ENCODE measurements around the gene PIP5K1B. TPM values are rescaled to one million over a fixed set of nuclear protein-coding genes. Genes with fewer than 3 reads are reported as not detected.

PIP5K1B gene
- total and polyA plus RNA-seq, 10 of the 15 experiments (the other 5 are each of a cell fraction or from before 2014, with no cell fraction given) = 6.8 to 16.3 (median 10.6) TPM

DNA sequence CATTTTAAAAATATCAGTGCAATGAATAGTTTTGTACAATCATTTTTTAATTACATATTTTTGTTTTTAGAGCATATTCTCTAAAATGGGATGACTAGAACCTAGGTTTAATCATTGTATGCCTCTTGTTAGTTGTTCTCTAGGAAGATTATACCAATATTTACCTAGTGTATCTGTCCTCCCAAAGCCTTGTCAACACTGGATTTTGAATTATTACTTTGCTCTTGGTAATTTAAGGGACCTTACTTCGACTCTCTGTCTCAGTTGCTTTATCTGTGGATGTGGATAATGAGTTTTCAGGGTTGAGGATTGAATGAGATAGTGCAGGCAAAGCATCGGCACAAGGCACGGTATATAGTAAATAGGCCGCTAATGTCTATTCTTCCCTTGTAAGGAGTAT, 10.9 kb upstream of the PIP5K1B start:
- H3K27ac ChIP-seq (ENCODE audit: control insufficient read depth, insufficient read depth) = no peak overlapping the region
- ChIA-PET RAD21 (ENCODE audit: unreplicated experiment) (no interaction called here), SMC1A (ENCODE audit: uncharacterized antibody, unreplicated experiment) (no interaction called here), POLR2A (interaction anchor here (0.6 kb wide), 1 partner anchor 14 kb away, joined by 3 read pairs; no protein-coding TSS in a partner anchor), CTCF (no interaction called here)
- TF ChIP-seq, protein P1, sequence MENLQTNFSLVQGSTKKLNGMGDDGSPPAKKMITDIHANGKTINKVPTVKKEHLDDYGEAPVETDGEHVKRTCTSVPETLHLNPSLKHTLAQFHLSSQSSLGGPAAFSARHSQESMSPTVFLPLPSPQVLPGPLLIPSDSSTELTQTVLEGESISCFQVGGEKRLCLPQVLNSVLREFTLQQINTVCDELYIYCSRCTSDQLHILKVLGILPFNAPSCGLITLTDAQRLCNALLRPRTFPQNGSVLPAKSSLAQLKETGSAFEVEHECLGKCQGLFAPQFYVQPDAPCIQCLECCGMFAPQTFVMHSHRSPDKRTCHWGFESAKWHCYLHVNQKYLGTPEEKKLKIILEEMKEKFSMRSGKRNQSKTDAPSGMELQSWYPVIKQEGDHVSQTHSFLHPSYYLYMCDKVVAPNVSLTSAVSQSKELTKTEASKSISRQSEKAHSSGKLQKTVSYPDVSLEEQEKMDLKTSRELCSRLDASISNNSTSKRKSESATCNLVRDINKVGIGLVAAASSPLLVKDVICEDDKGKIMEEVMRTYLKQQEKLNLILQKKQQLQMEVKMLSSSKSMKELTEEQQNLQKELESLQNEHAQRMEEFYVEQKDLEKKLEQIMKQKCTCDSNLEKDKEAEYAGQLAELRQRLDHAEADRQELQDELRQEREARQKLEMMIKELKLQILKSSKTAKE (IDR thresholded peaks at IDR 0.05; ENCODE audit: low read depth, poor library complexity, severe bottlenecking) = no peak
- no peaks in the 10 kb centered on the region for H4K20me1 ChIP-seq (ENCODE audit: control insufficient read depth, insufficient read depth)
- in situ Hi-C loops (cut with MboI) (no loop called here), intact Hi-C loops (cut with micrococcal nuclease; ENCODE audit: unreplicated experiment) (no loop called here)
- no peaks in the 10 kb centered on the region for H3K27me3 ChIP-seq (replicated peaks in 1 of 2; ENCODE audit: control insufficient read depth in 2 of 2, insufficient read depth in 2 of 2, low read length in 1 of 2)
- no peak overlapping the region for H2AFZ ChIP-seq (ENCODE audit: control insufficient read depth, low read depth, low read length)
- no peaks in the 10 kb centered on the region for H3K36me3 ChIP-seq (ENCODE audit: control insufficient read depth in 2 of 2, insufficient read depth in 2 of 2, low read length in 1 of 2)
- FAIRE-seq = no peak
- no peak for DNase-seq (ENCODE audit: low read depth, low spot score)
- no peak for ATAC-seq
- BruUV-seq (replicated peaks) = no TSS peak
- H3K4me3 ChIP-seq = no peak overlapping the region
- H3K79me2 ChIP-seq (ENCODE audit: control insufficient read depth, insufficient read depth, low read length) = no peaks in the 10 kb centered on the region
- H3K4me2 ChIP-seq (ENCODE audit: control insufficient read depth, insufficient read depth) = no peak overlapping the region
- H3K9ac ChIP-seq (ENCODE audit: control insufficient read depth, insufficient read depth, low read length) = no peak overlapping the region
- H3K4me1 ChIP-seq (ENCODE audit: control insufficient read depth, insufficient read depth, low read length) = no peaks in the 10 kb centered on the region
- no peaks in the 10 kb centered on the region for H3K9me3 ChIP-seq (replicated peaks; ENCODE audit: control insufficient read depth, insufficient read depth, low read length)
- WGBS (ENCODE audit: insufficient coverage, insufficient replicate concordance, low lambda C conversion rate, missing lambda C conversion rate) = 72% methylated on average over 4 of the region's 4 CpGs

DNA sequence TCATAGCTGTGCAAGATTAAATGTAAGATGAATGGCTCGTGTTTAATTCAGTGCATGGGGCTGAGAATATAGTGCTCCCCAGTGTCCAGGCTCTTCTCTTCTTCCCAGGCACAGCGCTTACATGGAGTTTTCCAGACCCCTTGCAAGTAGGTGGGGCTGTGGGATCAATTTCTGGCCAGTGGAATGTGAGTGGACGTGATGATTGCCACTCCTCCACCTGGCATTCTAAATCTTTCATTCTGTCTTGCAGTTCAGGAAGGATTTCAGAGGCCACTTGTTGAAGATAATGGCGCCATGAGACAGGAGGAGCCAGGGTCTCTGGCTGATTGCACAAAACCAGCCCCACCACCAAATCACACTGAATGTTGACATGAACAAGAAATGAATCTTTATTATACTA, 7.2 kb upstream of the PIP5K1B start:
- RAD21 ChIA-PET (ENCODE audit: unreplicated experiment) = no interaction called here

More for the DNA sequence above, 7.2 kb upstream of the PIP5K1B start:
- FAIRE-seq (no peak), ATAC-seq (no peak), DNase-seq (ENCODE audit: low read depth, low spot score) (no peak)
- whole genome bisulfite sequencing (ENCODE audit: insufficient coverage, insufficient replicate concordance, low lambda C conversion rate, missing lambda C conversion rate) = 29% methylated on average over 4 of the region's 4 CpGs
- no peaks in the 10 kb centered on the region for H4K20me1 ChIP-seq (ENCODE audit: control insufficient read depth, insufficient read depth)
- no peak overlapping the region for H3K27ac ChIP-seq (ENCODE audit: control insufficient read depth, insufficient read depth)
- H3K36me3 ChIP-seq (ENCODE audit: control insufficient read depth in 2 of 2, insufficient read depth in 2 of 2, low read length in 1 of 2) = no peaks in the 10 kb centered on the region
- no peak overlapping the region for H2AFZ ChIP-seq (ENCODE audit: control insufficient read depth, low read depth, low read length)
- H3K9me3 ChIP-seq (replicated peaks; ENCODE audit: control insufficient read depth, insufficient read depth, low read length) = no peaks in the 10 kb centered on the region
- intact Hi-C loops (cut with micrococcal nuclease; ENCODE audit: unreplicated experiment) = no loop called here
- no peak overlapping the region for H3K4me3 ChIP-seq
- ChIA-PET POLR2A (no interaction called here), CTCF (interaction anchor here (2.0 kb wide), 1 partner anchor 12 kb away, joined by 9 read pairs; no protein-coding TSS in a partner anchor), SMC1A (ENCODE audit: uncharacterized antibody, unreplicated experiment) (interaction anchor here (0.6 to 1.4 kb wide), 6 partner anchors 10 to 218 kb away, joined by 3 to 6 read pairs (median 3); no protein-coding TSS in a partner anchor)
- no peaks in the 10 kb centered on the region for H3K4me1 ChIP-seq (ENCODE audit: control insufficient read depth, insufficient read depth, low read length)
- TF ChIP-seq STAT3 (IDR thresholded peaks at IDR 0.05; ENCODE audit: low read depth, low read length) (no peak), EED (IDR thresholded peaks at IDR 0.05; ENCODE audit: low read depth) (no peak), RUNX3 (IDR thresholded peaks at IDR 0.05; ENCODE audit: low read length) (no peak)
- TF ChIP-seq, protein P2, sequence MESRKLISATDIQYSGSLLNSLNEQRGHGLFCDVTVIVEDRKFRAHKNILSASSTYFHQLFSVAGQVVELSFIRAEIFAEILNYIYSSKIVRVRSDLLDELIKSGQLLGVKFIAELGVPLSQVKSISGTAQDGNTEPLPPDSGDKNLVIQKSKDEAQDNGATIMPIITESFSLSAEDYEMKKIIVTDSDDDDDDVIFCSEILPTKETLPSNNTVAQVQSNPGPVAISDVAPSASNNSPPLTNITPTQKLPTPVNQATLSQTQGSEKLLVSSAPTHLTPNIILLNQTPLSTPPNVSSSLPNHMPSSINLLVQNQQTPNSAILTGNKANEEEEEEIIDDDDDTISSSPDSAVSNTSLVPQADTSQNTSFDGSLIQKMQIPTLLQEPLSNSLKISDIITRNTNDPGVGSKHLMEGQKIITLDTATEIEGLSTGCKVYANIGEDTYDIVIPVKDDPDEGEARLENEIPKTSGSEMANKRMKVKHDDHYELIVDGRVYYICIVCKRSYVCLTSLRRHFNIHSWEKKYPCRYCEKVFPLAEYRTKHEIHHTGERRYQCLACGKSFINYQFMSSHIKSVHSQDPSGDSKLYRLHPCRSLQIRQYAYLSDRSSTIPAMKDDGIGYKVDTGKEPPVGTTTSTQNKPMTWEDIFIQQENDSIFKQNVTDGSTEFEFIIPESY (IDR thresholded peaks at IDR 0.05) = no peak
- no peak overlapping the region for H3K4me2 ChIP-seq (ENCODE audit: control insufficient read depth, insufficient read depth)
- no peak overlapping the region for H3K9ac ChIP-seq (ENCODE audit: control insufficient read depth, insufficient read depth, low read length)
- no peaks in the 10 kb centered on the region for H3K79me2 ChIP-seq (ENCODE audit: control insufficient read depth, insufficient read depth, low read length)
- in situ Hi-C loops (cut with MboI) = no loop called here
- BruUV-seq (replicated peaks) = no TSS peak
- no peaks in the 10 kb centered on the region; a peak in 1 of 4 replicates for H3K27me3 ChIP-seq (replicated peaks in 1 of 2; ENCODE audit: control insufficient read depth in 2 of 2, insufficient read depth in 2 of 2, low read length in 1 of 2)
